Measurements from ENCODE around the gene BCR. TPM values are rescaled to one million over a fixed set of nuclear protein-coding genes. Genes with fewer than 3 reads are reported as not detected.

BCR gene
- polyA plus RNA-seq, 1 donor from 2014 or later = 57.5 TPM

GRCh38 chr22:23177197-23177596 is 3.1 kb upstream of the BCR start:
- Histone ChIP-seq H3K9ac (ENCODE audit: low read length) (no peak overlapping the region), H3K4me3 (ENCODE audit: low read length) (peak overlapping the region; percentile 10), H3K9me2 (ENCODE audit: insufficient read depth, low read length) (no peaks in the 10 kb centered on the region), H3K36me3 (ENCODE audit: insufficient read depth, low read length) (no peaks in the 10 kb centered on the region), H4K20me1 (ENCODE audit: insufficient read depth) (peaks cover 7% of the 10 kb centered on the region), H3F3A (ENCODE audit: insufficient read depth, low read length, poor library complexity, severe bottlenecking) (no peaks in the 10 kb centered on the region), H3K9me3 (ENCODE audit: low read length) (no peaks in the 10 kb centered on the region), H3K4me2 (ENCODE audit: low read length) (no peak overlapping the region), H3K27ac (ENCODE audit: low read length) (no peak overlapping the region), H3K27me3 (ENCODE audit: insufficient read depth, low read depth, low read length) (no peaks in the 10 kb centered on the region), H2AFZ (ENCODE audit: low read depth, low read length) (no peak overlapping the region), H3K79me2 (replicated peaks; ENCODE audit: insufficient read depth, low read length) (peaks cover 10% of the 10 kb centered on the region)
- TF ChIP-seq SMC3 (conservative IDR thresholded peaks at IDR 0.05; ENCODE audit: poor library complexity) = no peak
- no peak for TF ChIP-seq EP300 (conservative IDR thresholded peaks at IDR 0.05; ENCODE audit: poor library complexity, severe bottlenecking)
- TF ChIP-seq REST (IDR thresholded peaks at IDR 0.05; ENCODE audit: borderline replicate concordance) = no peak
- no peak for TF ChIP-seq MXI1 (conservative IDR thresholded peaks at IDR 0.05; ENCODE audit: poor library complexity, severe bottlenecking)
- TF ChIP-seq TAF1 (IDR thresholded peaks at IDR 0.05; ENCODE audit: low read depth) = no peak
- TF ChIP-seq CTCF (IDR thresholded peaks at IDR 0.05; ENCODE audit: poor library complexity, severe bottlenecking) = no peak
- TF ChIP-seq RAD21 (conservative IDR thresholded peaks at IDR 0.05) = no peak
- no peak for TF ChIP-seq POLR2AphosphoS5 (IDR thresholded peaks at IDR 0.05)
- no peak for TF ChIP-seq EZH2 (IDR thresholded peaks at IDR 0.05; ENCODE audit: borderline replicate concordance, insufficient read depth, low read length, poor library complexity, severe bottlenecking)

GRCh38 chr22:23178512-23179254 is 1.6 kb upstream of the BCR start:
- TF ChIP-seq TAF1 (IDR thresholded peaks at IDR 0.05; ENCODE audit: low read depth) = no peak
- TF ChIP-seq POLR2AphosphoS5 (IDR thresholded peaks at IDR 0.05) = no peak
- TF ChIP-seq CTCF (IDR thresholded peaks at IDR 0.05; ENCODE audit: poor library complexity, severe bottlenecking) = peak; percentile 95
- TF ChIP-seq MXI1 (conservative IDR thresholded peaks at IDR 0.05; ENCODE audit: poor library complexity, severe bottlenecking) = peak; percentile 24
- peak; percentile 98 for TF ChIP-seq SMC3 (conservative IDR thresholded peaks at IDR 0.05; ENCODE audit: poor library complexity)
- peak; percentile 96 for TF ChIP-seq RAD21 (conservative IDR thresholded peaks at IDR 0.05)
- H3K27me3 ChIP-seq (ENCODE audit: insufficient read depth, low read depth, low read length) = no peaks in the 10 kb centered on the region
- H3K9me2 ChIP-seq (ENCODE audit: insufficient read depth, low read length) = no peaks in the 10 kb centered on the region
- H3K79me2 ChIP-seq (replicated peaks; ENCODE audit: insufficient read depth, low read length) = peaks cover 25% of the 10 kb centered on the region
- no peaks in the 10 kb centered on the region for H3F3A ChIP-seq (ENCODE audit: insufficient read depth, low read length, poor library complexity, severe bottlenecking)
- H2AFZ ChIP-seq (ENCODE audit: low read depth, low read length) = no peak overlapping the region
- H3K4me2 ChIP-seq (ENCODE audit: low read length) = peak overlapping the region; percentile 65
- H4K20me1 ChIP-seq (ENCODE audit: insufficient read depth) = peaks cover 22% of the 10 kb centered on the region
- H3K36me3 ChIP-seq (ENCODE audit: insufficient read depth, low read length) = no peaks in the 10 kb centered on the region
- H3K9me3 ChIP-seq (ENCODE audit: low read length) = no peaks in the 10 kb centered on the region
- H3K27ac ChIP-seq (ENCODE audit: low read length) = no peak overlapping the region
- peak overlapping the region; percentile 69 for H3K4me3 ChIP-seq (ENCODE audit: low read length)
- H3K9ac ChIP-seq (ENCODE audit: low read length) = peak overlapping the region; percentile 37
